Ovary (tissue), 3 donors: ENCODE data around the gene MTUS2.

Experiments
- CTCF ChIP-seq, 3 donors: fragments of 450-650 bp in 2 of 3; fragments of 200-600 bp in 1 of 3; IDR thresholded peaks; one replicate each; pipeline versions ENCODE4 v1.5.1 to v1.8.0; 2016 to 2022; ENCODE audit warnings: antibody characterized with exemption in 3 of 3, mild to moderate bottlenecking in 1 of 3
- EP300 ChIP-seq: sonication (generic); formaldehyde crosslinking; IDR thresholded peaks from one replicate; pipeline ENCODE4 v1.6.1; 2017; ENCODE audit warnings: antibody characterized with exemption
- donor health status: DM: no; HTN: no; CAD: no.

- no peak for TF ChIP-seq CTCF (IDR thresholded peaks at IDR 0.05)
- no peak for TF ChIP-seq EP300
These were observed 339.7 kb downstream of the MTUS2 start for GRCh38 chr13:29159871-29160270.
